NCI-H526 treated with DMSO at 0.1 percent for 48 hours (cell line): ENCODE data around the gene CSF1.
"Not testable (repeated sequence)": the region's sequence is repeated elsewhere in the genome, so short reads cannot be mapped to it uniquely, and the experiment has no call there.

ENCODE experiments used
- DNase-seq: peaks from one replicate; lab custom pipeline; 2025; lab: John Stamatoyannopoulos, UW

CSF1 gene

GRCh38 chr1:109910123-109910962 is at the start of gene CSF1:
Gene CSF1 (plus strand): TSS chr1:109910849. CDS start chr1:109911024, 175 bp downstream.
- peak; percentile 32 for DNase-seq

GRCh38 chr1:109861616-109862015 is 49.0 kb upstream of the CSF1 start:
- DNase-seq = not testable (repeated sequence)

- no peak for DNase-seq
Observed at GRCh38 chr1:109863667-109864046, 47.0 kb upstream of the CSF1 start.

GRCh38 chr1:109864047-109864822 is 46.4 kb upstream of the CSF1 start:
- DNase-seq = no peak

GRCh38 chr1:109864930-109865612 is 45.6 kb upstream of the CSF1 start:
- DNase-seq = no peak

GRCh38 chr1:109866071-109866470 is 44.6 kb upstream of the CSF1 start:
- DNase-seq = no peak

GRCh38 chr1:109873278-109874175 is 37.1 kb upstream of the CSF1 start:
- DNase-seq = no peak

- DNase-seq = no peak
Observed at GRCh38 chr1:109874445-109874844, 36.2 kb upstream of the CSF1 start.

- no peak for DNase-seq
Observed at GRCh38 chr1:109875874-109876273, 34.8 kb upstream of the CSF1 start.

GRCh38 chr1:109876617-109877316 is 33.9 kb upstream of the CSF1 start:
- no peak for DNase-seq

GRCh38 chr1:109877317-109877771 is 33.3 kb upstream of the CSF1 start:
- DNase-seq = no peak

GRCh38 chr1:109877776-109878175 is 32.9 kb upstream of the CSF1 start:
- DNase-seq = no peak

GRCh38 chr1:109878531-109879104 is 32.0 kb upstream of the CSF1 start:
- DNase-seq = no peak

GRCh38 chr1:109879371-109879770 is 31.3 kb upstream of the CSF1 start:
- not testable (repeated sequence) for DNase-seq

GRCh38 chr1:109879881-109880525 is 30.6 kb upstream of the CSF1 start:
- DNase-seq = no peak

GRCh38 chr1:109880971-109881894 is 29.4 kb upstream of the CSF1 start:
- DNase-seq = no peak

GRCh38 chr1:109881906-109882287 is 28.8 kb upstream of the CSF1 start:
- no peak for DNase-seq

GRCh38 chr1:109882288-109883245 is 28.1 kb upstream of the CSF1 start:
- DNase-seq = no peak
